Measurements from ENCODE around the gene TMEM266. TPM values are rescaled to one million over a fixed set of nuclear protein-coding genes. Genes with fewer than 3 reads are reported as not detected.

The TMEM266 gene
- total RNA-seq, 1 donor from 2014 or later = 1.8 TPM

- Mint-ChIP-seq H3K4me3 (peak overlapping the region; percentile 57), H3K9me3 (no peaks in the 10 kb centered on the region), H3K4me1 (peaks cover 15% of the 10 kb centered on the region)
Measured at GRCh38 chr15:76190751-76191538, 131.2 kb downstream of the TMEM266 start.

GRCh38 chr15:76191539-76192244 lies 131.9 kb downstream of the TMEM266 start:
- DNase-seq (ENCODE audit: low spot score in 2 of 2, unreplicated experiment in 2 of 2) = no peak
- Mint-ChIP-seq H3K27me3 (ENCODE audit: low read depth) (peaks cover 31% of the 10 kb centered on the region), H3K9me3 (no peaks in the 10 kb centered on the region), H3K4me3 (no peak overlapping the region), H3K4me1 (peaks cover 22% of the 10 kb centered on the region), H3K36me3 (no peaks in the 10 kb centered on the region), H3K27ac (no peak overlapping the region)
- no peak for TF ChIP-seq CTCF (IDR thresholded peaks at IDR 0.05; ENCODE audit: unreplicated experiment)

More at GRCh38 chr15:76190751-76191538, 131.2 kb downstream of the TMEM266 start:
- TF ChIP-seq CTCF (IDR thresholded peaks at IDR 0.05; ENCODE audit: unreplicated experiment) = peak; percentile 80
- Mint-ChIP-seq H3K27me3 (ENCODE audit: low read depth) (peaks cover 36% of the 10 kb centered on the region), H3K27ac (no peak overlapping the region), H3K36me3 (no peaks in the 10 kb centered on the region)
- peak; percentile 63 to 82 for DNase-seq (ENCODE audit: low spot score in 2 of 2, unreplicated experiment in 2 of 2)

- H3K4me1 Mint-ChIP-seq = peaks cover 30% of the 10 kb centered on the region
Measured at GRCh38 chr15:76192715-76193114, 132.9 kb downstream of the TMEM266 start.

GRCh38 chr15:76193934-76194333 lies 134.1 kb downstream of the TMEM266 start:
- Mint-ChIP-seq H3K27me3 (ENCODE audit: low read depth) (peaks cover 20% of the 10 kb centered on the region), H3K36me3 (no peaks in the 10 kb centered on the region), H3K4me1 (peaks cover 30% of the 10 kb centered on the region), H3K4me3 (no peak overlapping the region), H3K9me3 (no peaks in the 10 kb centered on the region), H3K27ac (no peak overlapping the region)
- DNase-seq (ENCODE audit: low spot score in 2 of 2, unreplicated experiment in 2 of 2) = no peak
- TF ChIP-seq CTCF (IDR thresholded peaks at IDR 0.05; ENCODE audit: unreplicated experiment) = no peak

More at GRCh38 chr15:76192715-76193114, 132.9 kb downstream of the TMEM266 start:
- Mint-ChIP-seq H3K27ac (no peak overlapping the region), H3K9me3 (no peaks in the 10 kb centered on the region), H3K36me3 (no peaks in the 10 kb centered on the region), H3K4me3 (no peak overlapping the region), H3K27me3 (ENCODE audit: low read depth) (peaks cover 27% of the 10 kb centered on the region)
- no peak for DNase-seq (ENCODE audit: low spot score in 2 of 2, unreplicated experiment in 2 of 2)
- TF ChIP-seq CTCF (IDR thresholded peaks at IDR 0.05; ENCODE audit: unreplicated experiment) = no peak

GRCh38 chr15:76195506-76196268 lies 135.9 kb downstream of the TMEM266 start:
- H3K36me3 Mint-ChIP-seq = no peaks in the 10 kb centered on the region
- no peak overlapping the region for H3K27ac Mint-ChIP-seq
- peaks cover 26% of the 10 kb centered on the region for H3K4me1 Mint-ChIP-seq
- no peak for TF ChIP-seq CTCF (IDR thresholded peaks at IDR 0.05; ENCODE audit: unreplicated experiment)
- no peaks in the 10 kb centered on the region for H3K9me3 Mint-ChIP-seq
- no peak overlapping the region for H3K4me3 Mint-ChIP-seq
- H3K27me3 Mint-ChIP-seq (ENCODE audit: low read depth) = peaks cover 7% of the 10 kb centered on the region
- no peak for DNase-seq (ENCODE audit: low spot score in 2 of 2, unreplicated experiment in 2 of 2)
